Progenitor cell of endocrine pancreas (in vitro differentiated cells): ENCODE results near the gene GADD45GIP1. TPM values are rescaled to one million over a fixed set of nuclear protein-coding genes. Genes with fewer than 3 reads are reported as not detected.

Experiments used
- DNase-seq: peaks from one replicate; pipeline ENCODE4 v3.0.0; 2021; ENCODE audit warnings: low spot score; ENCODE audit not compliant: unreplicated experiment
- H3K27ac Mint-ChIP-seq: 2 replicates; pipeline ENCODE4 v1.8.0; 2021; ENCODE audit warnings: mild to moderate bottlenecking, moderate library complexity, mixed read lengths
- H3K27me3 Mint-ChIP-seq: 2 replicates; pipeline ENCODE4 v1.8.0; 2021; ENCODE audit warnings: mixed read lengths
- H3K36me3 Mint-ChIP-seq: 2 replicates; pipeline ENCODE4 v1.8.0; 2022; ENCODE audit warnings: mixed read lengths; ENCODE audit not compliant: insufficient read depth
- H3K4me1 Mint-ChIP-seq: 2 replicates; pipeline ENCODE4 v1.8.0; 2021; ENCODE audit warnings: low read depth, mixed read lengths
- H3K4me3 Mint-ChIP-seq: 2 replicates; pipeline ENCODE4 v1.8.0; 2021; ENCODE audit warnings: low read depth, mild to moderate bottlenecking, moderate library complexity, mixed read lengths
- H3K9me3 Mint-ChIP-seq: 2 replicates; pipeline ENCODE4 v1.8.0; 2021; ENCODE audit warnings: low read depth, mixed read lengths
- long read RNA-seq: library from polyadenylated mRNA; unstranded; transcript quantifications from one replicate; pipeline ENCODE4 v2.0.0, GENCODE V29; 2020
- total RNA-seq: library from RNA; stranded (reverse); gene quantifications from 2 replicates; pipeline ENCODE4 v1.2.1, GENCODE V29; 2021
- TF ChIP-seq, protein P1 (sequence below): fragments of 200-600 bp; sonication (generic); IDR thresholded peaks from one replicate; pipeline ENCODE4 v1.5.0; 2021; ENCODE audit warnings: antibody characterized with exemption, mild to moderate bottlenecking; ENCODE audit not compliant: unreplicated experiment

The GADD45GIP1 gene
- 16.8 and 20.8 TPM in 2 replicates for total RNA-seq
- long read RNA-seq, partial matches to known transcripts = 0 of 1 reads
- long read RNA-seq, other reads (novel, unspliced or antisense) = 1 of 1 reads

- peaks cover 8% of the 10 kb centered on the region for H3K4me1 Mint-ChIP-seq
- H3K27me3 Mint-ChIP-seq = peaks cover 2% of the 10 kb centered on the region
- TF ChIP-seq, protein P1, sequence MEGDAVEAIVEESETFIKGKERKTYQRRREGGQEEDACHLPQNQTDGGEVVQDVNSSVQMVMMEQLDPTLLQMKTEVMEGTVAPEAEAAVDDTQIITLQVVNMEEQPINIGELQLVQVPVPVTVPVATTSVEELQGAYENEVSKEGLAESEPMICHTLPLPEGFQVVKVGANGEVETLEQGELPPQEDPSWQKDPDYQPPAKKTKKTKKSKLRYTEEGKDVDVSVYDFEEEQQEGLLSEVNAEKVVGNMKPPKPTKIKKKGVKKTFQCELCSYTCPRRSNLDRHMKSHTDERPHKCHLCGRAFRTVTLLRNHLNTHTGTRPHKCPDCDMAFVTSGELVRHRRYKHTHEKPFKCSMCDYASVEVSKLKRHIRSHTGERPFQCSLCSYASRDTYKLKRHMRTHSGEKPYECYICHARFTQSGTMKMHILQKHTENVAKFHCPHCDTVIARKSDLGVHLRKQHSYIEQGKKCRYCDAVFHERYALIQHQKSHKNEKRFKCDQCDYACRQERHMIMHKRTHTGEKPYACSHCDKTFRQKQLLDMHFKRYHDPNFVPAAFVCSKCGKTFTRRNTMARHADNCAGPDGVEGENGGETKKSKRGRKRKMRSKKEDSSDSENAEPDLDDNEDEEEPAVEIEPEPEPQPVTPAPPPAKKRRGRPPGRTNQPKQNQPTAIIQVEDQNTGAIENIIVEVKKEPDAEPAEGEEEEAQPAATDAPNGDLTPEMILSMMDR = no peak
- DNase-seq = peak; percentile 59
- H3K27ac Mint-ChIP-seq = peak within 1 kb of the TSS; percentile 92
- peak within 1 kb of the TSS; percentile 83 for H3K4me3 Mint-ChIP-seq
- H3K36me3 Mint-ChIP-seq = peaks cover 9% of the 10 kb centered on the region
- H3K9me3 Mint-ChIP-seq = no peaks in the 10 kb centered on the region
These were observed at the start of gene GADD45GIP1 for GRCh38 chr19:12956446-12957388. GADD45GIP1 (minus strand) TSS chr19:12957223; CDS start chr19:12957212, 11 bp downstream.

DNA sequence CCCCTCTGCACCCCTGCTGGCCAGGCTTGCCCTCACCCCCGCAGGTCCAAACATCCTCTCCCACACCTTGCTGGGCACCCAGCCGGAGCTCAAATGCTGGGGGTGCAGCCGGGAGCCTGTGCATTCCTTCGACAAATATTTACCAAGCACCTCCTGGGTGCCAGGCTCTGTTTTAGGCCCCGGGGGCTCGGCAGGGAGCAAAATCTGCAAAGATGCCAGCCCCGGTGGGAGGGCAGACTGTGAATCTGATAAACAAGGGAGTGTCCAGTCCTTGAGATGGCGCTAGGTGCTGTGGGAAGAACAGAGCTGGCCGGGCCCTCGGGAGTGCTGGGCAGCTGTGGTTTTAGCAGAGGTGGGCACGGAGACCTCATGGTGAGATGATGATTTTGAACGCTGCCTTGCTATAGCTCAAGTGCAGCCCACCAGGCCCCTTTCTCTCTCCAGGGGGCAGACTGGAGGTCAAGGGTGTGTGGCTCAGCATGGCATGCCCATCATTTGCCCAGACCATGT lies 48.9 kb upstream of the GADD45GIP1 start:
- no peak for DNase-seq
- Mint-ChIP-seq H3K4me3 (no peak overlapping the region), H3K27ac (no peak overlapping the region), H3K36me3 (no peaks in the 10 kb centered on the region), H3K9me3 (no peaks in the 10 kb centered on the region), H3K27me3 (peaks cover 77% of the 10 kb centered on the region), H3K4me1 (no peaks in the 10 kb centered on the region)
- TF ChIP-seq, protein P1 = no peak

DNA sequence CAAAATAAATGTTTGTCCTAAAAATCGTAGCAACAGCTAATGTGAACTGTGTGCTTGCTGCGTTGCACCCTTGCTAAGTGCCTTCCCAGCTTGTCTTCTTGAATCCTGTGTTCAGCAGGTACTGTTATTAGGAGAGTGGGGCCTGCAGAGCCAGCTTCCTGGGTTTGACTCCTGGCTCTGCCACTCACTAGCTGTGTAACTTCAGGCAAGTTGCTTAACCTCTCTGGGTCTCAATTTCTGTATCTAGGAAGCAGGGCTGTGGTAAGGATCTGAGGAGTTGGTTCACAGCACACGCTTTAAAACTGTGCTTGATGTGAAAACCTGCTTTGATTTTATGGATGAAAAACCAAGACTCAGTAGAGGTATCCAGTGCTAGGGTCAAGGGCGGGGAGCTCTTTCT lies 48.2 kb upstream of the GADD45GIP1 start:
- DNase-seq = no peak
- Mint-ChIP-seq H3K27ac (no peak overlapping the region), H3K36me3 (no peaks in the 10 kb centered on the region), H3K4me3 (no peak overlapping the region), H3K9me3 (no peaks in the 10 kb centered on the region), H3K27me3 (peaks cover 77% of the 10 kb centered on the region), H3K4me1 (no peaks in the 10 kb centered on the region)
- TF ChIP-seq, protein P1 = no peak

DNA sequence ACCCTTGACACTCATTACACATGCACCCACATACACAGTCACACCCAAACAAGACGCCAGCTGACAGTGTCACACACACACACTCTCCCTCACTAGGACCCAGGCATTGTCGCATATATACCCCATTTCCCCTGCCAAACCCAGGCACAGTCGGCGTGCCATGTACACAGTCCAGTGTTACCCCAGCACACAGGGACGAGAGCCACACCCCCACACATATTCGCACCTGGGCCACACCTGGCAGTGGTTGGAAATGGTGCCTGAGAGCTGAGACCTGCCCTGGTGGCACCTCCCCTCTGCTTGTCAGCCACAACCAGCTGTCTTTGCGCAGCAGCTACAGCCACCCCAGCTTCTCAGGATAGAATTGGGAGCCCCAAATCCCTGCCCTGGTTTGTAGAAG lies 47.2 kb upstream of the GADD45GIP1 start:
- Mint-ChIP-seq H3K9me3 (no peaks in the 10 kb centered on the region), H3K27me3 (peaks cover 81% of the 10 kb centered on the region), H3K27ac (no peak overlapping the region), H3K4me1 (no peaks in the 10 kb centered on the region), H3K4me3 (no peak overlapping the region), H3K36me3 (no peaks in the 10 kb centered on the region)
- TF ChIP-seq, protein P1 = no peak
- no peak for DNase-seq

GRCh38 chr19:13003081-13003480 lies 46.1 kb upstream of the GADD45GIP1 start:
- Mint-ChIP-seq H3K36me3 (no peaks in the 10 kb centered on the region), H3K4me3 (no peak overlapping the region), H3K27me3 (peaks cover 79% of the 10 kb centered on the region), H3K27ac (no peak overlapping the region), H3K9me3 (no peaks in the 10 kb centered on the region), H3K4me1 (no peaks in the 10 kb centered on the region)
- TF ChIP-seq, protein P1 = no peak
- DNase-seq = no peak
